Astrocyte (in vitro differentiated cells and primary cell): ENCODE results near the gene MADCAM1.

Experiments used
- EZH2 ChIP-seq: IDR thresholded peaks from 2 replicates; pipeline ENCODE4 v1.6.1; 2012; ENCODE audit warnings: mild to moderate bottlenecking, low read length, inconsistent platforms; ENCODE audit not compliant: insufficient read depth
- TF ChIP-seq, protein P1 (sequence below): IDR thresholded peaks from 2 replicates; pipeline ENCODE4 v1.5.1; 2011; ENCODE audit warnings: low read depth, mild to moderate bottlenecking, inconsistent platforms, low read length, moderate library complexity; ENCODE audit not compliant: insufficient read depth

DNA sequence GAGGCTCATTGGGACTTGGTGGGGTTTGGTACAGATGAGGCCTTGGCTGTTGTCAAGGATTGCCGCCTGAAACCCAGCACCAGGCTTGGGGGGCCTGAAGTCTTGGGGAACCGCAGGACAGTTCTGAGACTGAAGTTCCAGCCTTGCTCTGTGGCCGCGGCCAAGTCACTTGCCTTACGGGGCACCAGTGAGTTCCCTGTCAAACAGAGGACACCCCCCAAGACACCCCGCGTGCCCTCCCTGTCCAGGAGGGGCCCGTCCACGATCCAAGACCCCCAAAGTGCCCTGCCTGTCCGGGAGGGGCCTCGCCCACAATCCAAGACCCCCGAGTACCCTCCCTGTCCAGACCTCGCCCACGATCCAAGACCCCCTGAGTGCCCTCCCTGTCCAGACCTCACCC is 37.8 kb downstream of the MADCAM1 start:
- TF ChIP-seq, protein P1, sequence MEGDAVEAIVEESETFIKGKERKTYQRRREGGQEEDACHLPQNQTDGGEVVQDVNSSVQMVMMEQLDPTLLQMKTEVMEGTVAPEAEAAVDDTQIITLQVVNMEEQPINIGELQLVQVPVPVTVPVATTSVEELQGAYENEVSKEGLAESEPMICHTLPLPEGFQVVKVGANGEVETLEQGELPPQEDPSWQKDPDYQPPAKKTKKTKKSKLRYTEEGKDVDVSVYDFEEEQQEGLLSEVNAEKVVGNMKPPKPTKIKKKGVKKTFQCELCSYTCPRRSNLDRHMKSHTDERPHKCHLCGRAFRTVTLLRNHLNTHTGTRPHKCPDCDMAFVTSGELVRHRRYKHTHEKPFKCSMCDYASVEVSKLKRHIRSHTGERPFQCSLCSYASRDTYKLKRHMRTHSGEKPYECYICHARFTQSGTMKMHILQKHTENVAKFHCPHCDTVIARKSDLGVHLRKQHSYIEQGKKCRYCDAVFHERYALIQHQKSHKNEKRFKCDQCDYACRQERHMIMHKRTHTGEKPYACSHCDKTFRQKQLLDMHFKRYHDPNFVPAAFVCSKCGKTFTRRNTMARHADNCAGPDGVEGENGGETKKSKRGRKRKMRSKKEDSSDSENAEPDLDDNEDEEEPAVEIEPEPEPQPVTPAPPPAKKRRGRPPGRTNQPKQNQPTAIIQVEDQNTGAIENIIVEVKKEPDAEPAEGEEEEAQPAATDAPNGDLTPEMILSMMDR, result no peak
- TF ChIP-seq EZH2, result no peak
